ENCODE data around the gene MAMLD1. TPM values are rescaled to one million over a fixed set of nuclear protein-coding genes. Genes with fewer than 3 reads are reported as not detected.

MAMLD1 gene
- total RNA-seq, 1 donor from 2014 or later = 4.5 TPM

- H3K36me3 Mint-ChIP-seq (ENCODE audit: low read depth) = no peaks in the 10 kb centered on the region
- no peak overlapping the region for H3K4me3 Mint-ChIP-seq
- H3K27ac Mint-ChIP-seq (ENCODE audit: unreplicated experiment) = no peak overlapping the region
- DNase-seq (ENCODE audit: low read depth, low spot score) = no peak
- TF ChIP-seq, protein P1, sequence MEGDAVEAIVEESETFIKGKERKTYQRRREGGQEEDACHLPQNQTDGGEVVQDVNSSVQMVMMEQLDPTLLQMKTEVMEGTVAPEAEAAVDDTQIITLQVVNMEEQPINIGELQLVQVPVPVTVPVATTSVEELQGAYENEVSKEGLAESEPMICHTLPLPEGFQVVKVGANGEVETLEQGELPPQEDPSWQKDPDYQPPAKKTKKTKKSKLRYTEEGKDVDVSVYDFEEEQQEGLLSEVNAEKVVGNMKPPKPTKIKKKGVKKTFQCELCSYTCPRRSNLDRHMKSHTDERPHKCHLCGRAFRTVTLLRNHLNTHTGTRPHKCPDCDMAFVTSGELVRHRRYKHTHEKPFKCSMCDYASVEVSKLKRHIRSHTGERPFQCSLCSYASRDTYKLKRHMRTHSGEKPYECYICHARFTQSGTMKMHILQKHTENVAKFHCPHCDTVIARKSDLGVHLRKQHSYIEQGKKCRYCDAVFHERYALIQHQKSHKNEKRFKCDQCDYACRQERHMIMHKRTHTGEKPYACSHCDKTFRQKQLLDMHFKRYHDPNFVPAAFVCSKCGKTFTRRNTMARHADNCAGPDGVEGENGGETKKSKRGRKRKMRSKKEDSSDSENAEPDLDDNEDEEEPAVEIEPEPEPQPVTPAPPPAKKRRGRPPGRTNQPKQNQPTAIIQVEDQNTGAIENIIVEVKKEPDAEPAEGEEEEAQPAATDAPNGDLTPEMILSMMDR (conservative IDR thresholded peaks at IDR 0.05) = no peak
- H3K27me3 Mint-ChIP-seq (ENCODE audit: low read depth) = no peaks in the 10 kb centered on the region
- H3K9me3 Mint-ChIP-seq = no peaks in the 10 kb centered on the region
- no peaks in the 10 kb centered on the region for H3K4me1 Mint-ChIP-seq
Measured at GRCh38 chrX:150411656-150412055, 48.5 kb downstream of the MAMLD1 start.

DNA sequence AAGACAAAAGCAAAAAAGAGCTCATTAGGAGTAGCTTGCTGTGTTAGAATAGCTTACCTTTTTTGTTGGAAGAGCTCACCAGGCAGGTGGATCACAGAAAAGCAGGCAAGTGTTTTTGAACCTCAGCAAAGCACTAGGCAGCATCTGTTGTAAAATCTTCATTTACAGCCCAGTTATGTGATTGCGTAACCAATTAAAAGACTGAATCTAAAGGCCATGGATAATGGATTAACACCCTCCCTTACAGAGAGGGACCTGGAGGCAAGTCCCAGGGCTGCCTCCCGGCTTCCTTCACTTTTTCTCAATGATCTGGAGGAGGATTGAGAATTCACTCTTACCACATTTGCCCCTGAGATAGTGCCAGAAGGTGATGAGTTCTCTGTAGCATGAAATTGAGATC, 51.1 kb downstream of the MAMLD1 start:
- no peaks in the 10 kb centered on the region for H3K27me3 Mint-ChIP-seq (ENCODE audit: low read depth)
- H3K9me3 Mint-ChIP-seq = no peaks in the 10 kb centered on the region
- H3K27ac Mint-ChIP-seq (ENCODE audit: unreplicated experiment) = no peak overlapping the region
- TF ChIP-seq, protein P1 (conservative IDR thresholded peaks at IDR 0.05) = no peak
- H3K4me3 Mint-ChIP-seq = no peak overlapping the region
- no peak for DNase-seq (ENCODE audit: low read depth, low spot score)
- no peaks in the 10 kb centered on the region for H3K4me1 Mint-ChIP-seq
- H3K36me3 Mint-ChIP-seq (ENCODE audit: low read depth) = no peaks in the 10 kb centered on the region

DNA sequence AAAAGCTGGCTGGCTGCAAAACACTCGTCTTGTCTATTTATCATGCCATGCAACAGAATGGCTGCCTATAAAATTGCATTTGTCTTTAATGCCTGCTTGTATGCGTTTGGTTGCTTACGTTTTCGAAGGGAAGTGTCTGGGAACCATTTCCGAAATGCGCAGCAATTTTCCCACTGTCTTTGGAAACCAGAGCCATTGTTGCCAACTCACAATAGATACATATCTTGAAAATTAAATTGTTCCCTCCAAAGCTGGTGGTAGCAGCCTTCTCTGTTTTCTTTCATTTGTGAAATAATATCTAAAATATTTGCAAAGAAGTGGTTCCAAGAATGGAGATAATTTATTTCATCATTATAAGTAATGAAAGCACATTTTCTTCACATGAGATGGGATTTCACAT, 53.4 kb downstream of the MAMLD1 start:
- Mint-ChIP-seq H3K9me3 (no peaks in the 10 kb centered on the region), H3K27ac (ENCODE audit: unreplicated experiment) (no peak overlapping the region), H3K4me1 (peaks cover 5% of the 10 kb centered on the region)

GRCh38 chrX:150421816-150422215, 58.7 kb downstream of the MAMLD1 start:
- H3K27me3 Mint-ChIP-seq (ENCODE audit: low read depth) = no peaks in the 10 kb centered on the region
- DNase-seq (ENCODE audit: low read depth, low spot score) = no peak
- H3K9me3 Mint-ChIP-seq = peaks cover 6% of the 10 kb centered on the region
- H3K4me1 Mint-ChIP-seq = peaks cover 5% of the 10 kb centered on the region
- no peak overlapping the region for H3K4me3 Mint-ChIP-seq
- TF ChIP-seq, protein P1 (conservative IDR thresholded peaks at IDR 0.05) = no peak
- peaks cover 4% of the 10 kb centered on the region for H3K36me3 Mint-ChIP-seq (ENCODE audit: low read depth)
- no peak overlapping the region for H3K27ac Mint-ChIP-seq (ENCODE audit: unreplicated experiment)

More for the DNA sequence above, 53.4 kb downstream of the MAMLD1 start:
- H3K36me3 Mint-ChIP-seq (ENCODE audit: low read depth) = no peaks in the 10 kb centered on the region
- TF ChIP-seq, protein P1 (conservative IDR thresholded peaks at IDR 0.05) = no peak
- H3K27me3 Mint-ChIP-seq (ENCODE audit: low read depth) = no peaks in the 10 kb centered on the region
- H3K4me3 Mint-ChIP-seq = no peak overlapping the region
- DNase-seq (ENCODE audit: low read depth, low spot score) = no peak

- Mint-ChIP-seq H3K27me3 (ENCODE audit: low read depth) (no peaks in the 10 kb centered on the region), H3K36me3 (ENCODE audit: low read depth) (peaks cover 11% of the 10 kb centered on the region), H3K4me1 (no peaks in the 10 kb centered on the region), H3K9me3 (peaks cover 25% of the 10 kb centered on the region), H3K27ac (ENCODE audit: unreplicated experiment) (no peak overlapping the region), H3K4me3 (no peak overlapping the region)
- TF ChIP-seq, protein P1 (conservative IDR thresholded peaks at IDR 0.05) = no peak
- no peak for DNase-seq (ENCODE audit: low read depth, low spot score)
Measured at GRCh38 chrX:150429594-150429993, 66.5 kb downstream of the MAMLD1 start.

DNA sequence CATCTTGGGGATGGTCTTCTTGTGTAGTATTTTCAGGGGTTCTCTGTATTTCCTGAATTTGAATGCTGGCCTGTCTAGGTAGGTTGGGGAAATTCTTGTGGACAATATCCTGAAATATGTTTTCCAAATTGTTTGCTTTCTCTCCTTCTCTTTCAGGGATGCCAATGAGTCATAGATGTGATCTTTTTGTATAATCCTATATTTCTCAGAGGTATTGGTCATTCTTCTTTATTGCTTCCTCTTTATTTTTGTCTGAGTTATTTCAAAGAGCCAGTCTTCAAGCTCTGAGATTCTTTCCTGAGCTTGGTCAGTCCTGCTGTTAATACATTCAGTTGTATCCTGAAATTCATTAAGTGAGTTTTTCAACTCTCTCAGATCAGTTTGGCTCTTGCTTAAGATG, 73.1 kb downstream of the MAMLD1 start:
- Mint-ChIP-seq H3K27ac (ENCODE audit: unreplicated experiment) (no peak overlapping the region), H3K4me1 (no peaks in the 10 kb centered on the region), H3K9me3 (peaks cover 32% of the 10 kb centered on the region), H3K27me3 (ENCODE audit: low read depth) (no peaks in the 10 kb centered on the region), H3K4me3 (no peak overlapping the region), H3K36me3 (ENCODE audit: low read depth) (peaks cover 16% of the 10 kb centered on the region)
- DNase-seq (ENCODE audit: low read depth, low spot score) = no peak
- TF ChIP-seq, protein P1 (conservative IDR thresholded peaks at IDR 0.05) = no peak

Measured in neural crest cell (in vitro differentiated cells).